NCI-H446 (cell line): ENCODE measurements around the gene MAGEC2.

Source experiments
- DNase-seq, 2 experiments: peaks; one replicate each; lab custom pipeline; 2025; lab: John Stamatoyannopoulos, UW

The MAGEC2 gene, protein sequence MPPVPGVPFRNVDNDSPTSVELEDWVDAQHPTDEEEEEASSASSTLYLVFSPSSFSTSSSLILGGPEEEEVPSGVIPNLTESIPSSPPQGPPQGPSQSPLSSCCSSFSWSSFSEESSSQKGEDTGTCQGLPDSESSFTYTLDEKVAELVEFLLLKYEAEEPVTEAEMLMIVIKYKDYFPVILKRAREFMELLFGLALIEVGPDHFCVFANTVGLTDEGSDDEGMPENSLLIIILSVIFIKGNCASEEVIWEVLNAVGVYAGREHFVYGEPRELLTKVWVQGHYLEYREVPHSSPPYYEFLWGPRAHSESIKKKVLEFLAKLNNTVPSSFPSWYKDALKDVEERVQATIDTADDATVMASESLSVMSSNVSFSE

GRCh38 chrX:142204522-142205433 lies at the start of gene MAGEC2:
TSS of gene MAGEC2 (minus strand) at chrX:142205290. CDS start at chrX:142203987, 1,303 bp downstream.
- DNase-seq, result no peak

- DNase-seq, result no peak
Measured at GRCh38 chrX:142251680-142252079, 46.6 kb upstream of the MAGEC2 start.

DNA sequence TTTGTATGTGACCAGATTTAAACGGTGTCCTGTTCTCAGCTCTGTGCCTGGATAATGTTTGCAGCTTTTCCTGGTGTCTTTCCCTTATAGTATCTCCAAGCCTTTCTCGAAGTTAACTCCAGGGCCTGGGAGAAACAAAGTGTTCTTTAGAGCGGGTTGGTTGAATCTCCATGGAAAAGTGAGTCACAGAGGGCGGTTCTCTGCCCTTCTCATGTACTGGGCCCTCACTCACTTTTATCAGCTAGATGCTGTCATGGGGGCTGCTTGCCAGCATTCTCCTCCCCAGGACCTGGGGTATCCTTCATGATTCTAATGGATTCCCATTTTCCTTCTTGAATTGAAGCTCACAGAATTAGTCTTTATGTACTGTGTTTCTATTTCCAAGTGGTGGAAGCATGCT lies 46.1 kb upstream of the MAGEC2 start:
- DNase-seq, result no peak

GRCh38 chrX:142250502-142250901 lies 45.4 kb upstream of the MAGEC2 start:
- no peak for DNase-seq

- DNase-seq, result no peak
Measured at GRCh38 chrX:142249721-142250120, 44.6 kb upstream of the MAGEC2 start.

GRCh38 chrX:142244568-142244967 lies 39.5 kb upstream of the MAGEC2 start:
- DNase-seq, result no peak

DNA sequence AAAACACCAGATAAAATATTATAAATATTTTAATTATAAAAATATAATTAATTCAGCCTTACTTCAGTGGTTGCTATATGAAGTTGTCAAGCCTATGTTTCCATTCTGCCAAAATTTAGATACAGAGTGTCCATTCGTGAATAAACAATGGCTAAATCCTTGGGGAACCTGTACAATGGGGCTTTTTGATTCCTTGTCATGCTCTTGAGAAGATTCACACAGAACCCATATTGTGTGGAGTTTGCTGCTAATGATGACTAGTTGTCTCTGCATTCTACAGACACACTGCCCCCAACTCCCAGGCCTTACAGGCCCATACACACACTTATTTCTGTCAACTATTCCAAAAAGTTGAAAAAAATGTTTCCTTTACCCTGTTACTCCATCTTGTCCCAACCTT lies 33.4 kb upstream of the MAGEC2 start:
- no peak for DNase-seq

GRCh38 chrX:142233400-142233799 lies 28.3 kb upstream of the MAGEC2 start:
- DNase-seq, result no peak

GRCh38 chrX:142214081-142214480 lies 9.0 kb upstream of the MAGEC2 start:
- no peak for DNase-seq

DNA sequence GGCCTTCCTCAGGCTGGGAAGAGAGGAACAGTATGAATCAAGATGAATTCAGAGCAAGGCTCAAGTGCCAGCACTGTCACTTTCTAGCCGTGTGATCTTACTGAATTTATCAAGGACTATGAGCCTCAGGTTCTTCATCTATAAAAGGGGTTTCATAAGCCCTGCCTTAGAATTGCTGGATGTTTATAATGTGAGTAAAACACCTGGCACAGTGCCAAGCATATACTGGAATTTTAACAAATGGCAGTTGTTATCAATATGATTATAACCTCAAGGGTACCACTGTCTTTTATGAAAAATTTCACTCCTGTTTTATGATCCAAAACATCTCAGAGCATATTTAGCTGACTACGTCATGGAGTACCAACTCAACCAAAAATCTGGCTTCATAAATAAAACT lies 4.0 kb downstream of the MAGEC2 start:
- no peak for DNase-seq

GRCh38 chrX:142186103-142186502 lies 19.0 kb downstream of the MAGEC2 start:
- DNase-seq, result no peak

- no peak for DNase-seq
Measured at GRCh38 chrX:142184756-142185602, 20.1 kb downstream of the MAGEC2 start.

- no peak for DNase-seq
Measured at GRCh38 chrX:142156567-142156966, 48.5 kb downstream of the MAGEC2 start.
